Endothelial cell of umbilical vein (primary cell): ENCODE results near the gene LIPT1. TPM values are rescaled to one million over a fixed set of nuclear protein-coding genes. Genes with fewer than 3 reads are reported as not detected.

Experiments used
- BruUV-seq: library from RNA; stranded (reverse); fragments of 400-500 nt; replicated peaks from 2 replicates; lab custom pipeline; 2021; lab: Mats Ljungman, UMichigan
- CTCF ChIA-PET: fragments of 300-600, 350-600 bp; sonication (Branson Sonifier 250); formaldehyde crosslinking; loops from one replicate; lab custom pipeline; 2021; ENCODE audit warnings: antibody characterized with exemption, inconsistent platforms; lab: Charles Lee
- POLR2A ChIA-PET: fragments of 300-600, 350-600 bp; sonication (Branson Sonifier 250); formaldehyde crosslinking; loops from one replicate; lab custom pipeline; 2021; ENCODE audit warnings: antibody characterized with exemption, inconsistent platforms; lab: Charles Lee
- DNase-seq: peaks from one replicate; pipeline ENCODE4 v3.0.0-alpha.2; 2011; ENCODE audit warnings: low read depth, low spot score
- FAIRE-seq: peaks from 2 replicates; lab custom pipeline; 2011; peaks lifted over from hg19 to GRCh38; lab: Jason Lieb, UNC
- H2AFZ ChIP-seq: 2 replicates; pipeline ENCODE4 v1.6.0; 2012; ENCODE audit warnings: low read depth, low read length, control low read depth, inconsistent platforms
- H3K27ac ChIP-seq: 2 replicates; pipeline ENCODE4 v1.5.1; 2011; ENCODE audit warnings: low read depth, mild to moderate bottlenecking, control low read depth, low read length, moderate library complexity; ENCODE audit not compliant: insufficient read depth
- H3K27me3 ChIP-seq, 2 experiments: 2 replicates each; pipeline versions ENCODE4 v1.6.0 to v1.6.1; 2011; ENCODE audit warnings: low read length in 2 of 2, mixed read lengths in 1 of 2; ENCODE audit not compliant: control insufficient read depth in 2 of 2, insufficient read depth in 2 of 2
- H3K36me3 ChIP-seq, 2 experiments: 2 replicates in 1 of 2; 3 replicates in 1 of 2; pipeline ENCODE4 v1.5.1; 2011; ENCODE audit warnings: low read length in 2 of 2, mild to moderate bottlenecking in 1 of 2, moderate library complexity in 1 of 2; ENCODE audit not compliant: control insufficient read depth in 2 of 2, insufficient read depth in 2 of 2; ENCODE audit errors: extremely low read depth in 1 of 2
- H3K4me1 ChIP-seq: 3 replicates; pipeline ENCODE4 v1.5.1; 2011; ENCODE audit warnings: mild to moderate bottlenecking, low read length; ENCODE audit not compliant: control insufficient read depth, insufficient read depth; ENCODE audit errors: extremely low read depth
- H3K4me2 ChIP-seq: 2 replicates; pipeline ENCODE4 v1.6.1; 2011; ENCODE audit warnings: low read length, control low read depth, mixed read lengths; ENCODE audit not compliant: insufficient read depth
- H3K4me3 ChIP-seq, 3 experiments: fragments of 200-600 bp in 1 of 3; sonication (generic), shearing (Covaris generic) in 1 of 3; replicated peaks in 1 of 3; 2 replicates each; pipeline ENCODE4 v1.5.1; 2011 to 2016; ENCODE audit warnings: control low read depth in 3 of 3, low read length in 3 of 3, mild to moderate bottlenecking in 2 of 3, inconsistent platforms in 1 of 3, low read depth in 1 of 3, moderate library complexity in 1 of 3; ENCODE audit not compliant: insufficient read depth in 1 of 3
- H3K79me2 ChIP-seq: 2 replicates; pipeline ENCODE4 v1.6.0; 2012; ENCODE audit warnings: low read length, inconsistent platforms; ENCODE audit not compliant: control insufficient read depth, insufficient read depth
- H3K9ac ChIP-seq: replicated peaks from 2 replicates; pipeline ENCODE3; 2011; ENCODE audit warnings: low read length, control low read depth; ENCODE audit not compliant: insufficient read depth; ENCODE audit errors: extremely low read depth
- H3K9me1 ChIP-seq: replicated peaks from 3 replicates; pipeline ENCODE4 v1.6.0; 2011; ENCODE audit warnings: mild to moderate bottlenecking, low read length; ENCODE audit not compliant: control insufficient read depth, insufficient read depth; ENCODE audit errors: extremely low read depth
- H3K9me3 ChIP-seq: replicated peaks from 2 replicates; pipeline ENCODE4 v1.5.1; 2012; ENCODE audit warnings: low read length, inconsistent platforms; ENCODE audit not compliant: control insufficient read depth, insufficient read depth
- H4K20me1 ChIP-seq: replicated peaks from 2 replicates; pipeline ENCODE3; 2011; ENCODE audit warnings: mild to moderate bottlenecking, low read length; ENCODE audit not compliant: control insufficient read depth, insufficient read depth; ENCODE audit errors: extremely low read depth
- EZH2 ChIP-seq: IDR thresholded peaks from 2 replicates; pipeline ENCODE4 v1.6.1; 2012; ENCODE audit warnings: borderline replicate concordance, low read depth, mild to moderate bottlenecking, moderate library complexity, low read length, inconsistent platforms; ENCODE audit not compliant: severe bottlenecking
- FOS ChIP-seq: IDR thresholded peaks from 2 replicates; pipeline ENCODE4 v1.6.1; 2011; ENCODE audit warnings: mild to moderate bottlenecking, low read length, moderate library complexity, borderline replicate concordance; ENCODE audit not compliant: insufficient read depth
- GATA2 ChIP-seq: IDR thresholded peaks from 2 replicates; pipeline ENCODE4 v1.7.0; 2011; ENCODE audit warnings: low read depth, mild to moderate bottlenecking, moderate library complexity, mixed read lengths, low read length; ENCODE audit not compliant: insufficient read length, insufficient read depth
- JUN ChIP-seq: IDR thresholded peaks from 2 replicates; pipeline ENCODE4 v1.6.1; 2011; ENCODE audit warnings: borderline replicate concordance, low read depth; ENCODE audit not compliant: insufficient read length, insufficient read depth
- MAX ChIP-seq: IDR thresholded peaks from 2 replicates; pipeline ENCODE4 v1.6.1; 2011; ENCODE audit not compliant: insufficient read depth, insufficient read length
- MYC ChIP-seq: IDR thresholded peaks from one replicate; pipeline ENCODE4 v1.6.1; 2011; ENCODE audit warnings: mild to moderate bottlenecking, low read depth, low read length
- POLR2A ChIP-seq: IDR thresholded peaks from 2 replicates; pipeline ENCODE4 v1.6.1; 2012; ENCODE audit warnings: low read depth, mild to moderate bottlenecking, control low read depth, low read length
- POLR2AphosphoS5 ChIP-seq: IDR thresholded peaks from 2 replicates; pipeline ENCODE4 v1.6.1; 2012; ENCODE audit warnings: low read depth, mild to moderate bottlenecking, control low read depth, low read length, moderate library complexity; ENCODE audit not compliant: insufficient read depth
- dilution Hi-C: fragments of 300-500 bp; cut with MboI; formaldehyde crosslinking; loops from one replicate; pipeline ENCODE4 v1.15.0; 2019; ENCODE audit warnings: low sequenced_read_pairs; ENCODE audit not compliant: extremely low pct_ligation_motif_present
- intact Hi-C: fragments of 100-400 bp; cut with micrococcal nuclease; formaldehyde crosslinking; loops from one replicate; pipeline ENCODE4 v1.10.0; 2022
- polyA plus RNA-seq, 4 experiments: library from polyadenylated mRNA; depleted of rRNA in 3 of 4; stranded (reverse) in 3 of 4; unstranded in 1 of 4; fragments of >200 nt; gene quantifications; 2 replicates each; pipeline versions ENCODE4 v1.2.1 to v1.2.3, GENCODE V29; 2011 to 2012; ENCODE audit warnings: missing spikeins in 1 of 4
- total RNA-seq: library from RNA; stranded (reverse); gene quantifications from 2 replicates; pipeline ENCODE4 v1.2.3, GENCODE V29; 2021
- TF ChIP-seq, protein P1 (sequence below), 2 donors: IDR thresholded peaks; 1 replicate in 1 of 2; 2 replicates in 1 of 2; pipeline ENCODE4 v1.5.1; 2011; ENCODE audit warnings: low read length in 2 of 2, mild to moderate bottlenecking in 2 of 2, moderate library complexity in 2 of 2, control low read depth in 1 of 2, inconsistent platforms in 1 of 2, low read depth in 1 of 2; ENCODE audit not compliant: insufficient read depth in 1 of 2; ENCODE audit errors: extremely low read depth in 1 of 2

The LIPT1 gene
- total and polyA plus RNA-seq, 2 donors (not counting 3 experiments of a cell fraction or from before 2014, with no cell fraction given): 3.3 to 4.8 TPM

DNA sequence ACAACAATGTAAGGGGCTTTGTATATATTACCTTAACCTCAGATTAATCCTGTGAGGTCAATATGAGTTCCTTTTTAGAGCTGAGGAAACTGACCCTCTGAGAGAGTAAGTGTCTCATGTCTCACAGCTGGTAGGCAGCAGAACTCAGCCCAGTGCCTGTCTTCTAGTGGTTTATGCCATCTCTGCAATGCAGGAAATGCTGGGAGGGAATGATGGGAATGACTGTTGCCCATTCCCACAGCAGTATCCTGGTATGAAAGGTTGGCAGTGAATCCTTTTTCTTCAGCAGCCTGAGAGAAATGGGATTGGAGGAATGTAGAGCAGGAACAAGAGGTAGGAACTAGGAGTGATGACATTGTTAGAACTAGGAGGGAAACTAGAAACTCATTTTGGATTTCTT, 32.2 kb downstream of the LIPT1 start:
- Histone ChIP-seq H3K4me1 (peaks cover under 1% of the 10 kb centered on the region), H3K36me3 (peaks cover 2% of the 10 kb centered on the region in 2 experiments), H3K27me3 (no peaks in the 10 kb centered on the region), H3K9me3 (no peaks in the 10 kb centered on the region), H3K9me1 (no peaks in the 10 kb centered on the region), H3K27ac (no peak overlapping the region), H2AFZ (no peak overlapping the region), H3K4me3 (no peak overlapping the region), H3K79me2 (peaks cover 42% of the 10 kb centered on the region), H3K9ac (no peak overlapping the region), H4K20me1 (no peaks in the 10 kb centered on the region), H3K4me2 (no peak overlapping the region)
- intact Hi-C loops: no loop called here
- BruUV-seq: no TSS peak
- dilution Hi-C loops: no loop called here
- ChIA-PET POLR2A (interaction anchor here (0.7 kb wide), 1 partner anchor 149 kb away, joined by 3 read pairs; the partner anchor contains the start of gene TXNDC9), CTCF (interaction anchor here (1.0 kb wide), 1 partner anchor 10 kb away, joined by 3 read pairs; no protein-coding TSS in a partner anchor)
- FAIRE-seq: no peak
- no peak for TF ChIP-seq POLR2AphosphoS5
- TF ChIP-seq, protein P1, sequence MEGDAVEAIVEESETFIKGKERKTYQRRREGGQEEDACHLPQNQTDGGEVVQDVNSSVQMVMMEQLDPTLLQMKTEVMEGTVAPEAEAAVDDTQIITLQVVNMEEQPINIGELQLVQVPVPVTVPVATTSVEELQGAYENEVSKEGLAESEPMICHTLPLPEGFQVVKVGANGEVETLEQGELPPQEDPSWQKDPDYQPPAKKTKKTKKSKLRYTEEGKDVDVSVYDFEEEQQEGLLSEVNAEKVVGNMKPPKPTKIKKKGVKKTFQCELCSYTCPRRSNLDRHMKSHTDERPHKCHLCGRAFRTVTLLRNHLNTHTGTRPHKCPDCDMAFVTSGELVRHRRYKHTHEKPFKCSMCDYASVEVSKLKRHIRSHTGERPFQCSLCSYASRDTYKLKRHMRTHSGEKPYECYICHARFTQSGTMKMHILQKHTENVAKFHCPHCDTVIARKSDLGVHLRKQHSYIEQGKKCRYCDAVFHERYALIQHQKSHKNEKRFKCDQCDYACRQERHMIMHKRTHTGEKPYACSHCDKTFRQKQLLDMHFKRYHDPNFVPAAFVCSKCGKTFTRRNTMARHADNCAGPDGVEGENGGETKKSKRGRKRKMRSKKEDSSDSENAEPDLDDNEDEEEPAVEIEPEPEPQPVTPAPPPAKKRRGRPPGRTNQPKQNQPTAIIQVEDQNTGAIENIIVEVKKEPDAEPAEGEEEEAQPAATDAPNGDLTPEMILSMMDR (IDR thresholded peaks at IDR 0.05; ENCODE audit: extremely low read depth in 1 of 2, insufficient read depth in 1 of 2, low read depth in 1 of 2, low read length in 2 of 2): no peak
- TF ChIP-seq MAX: no peak
- TF ChIP-seq GATA2: no peak
- TF ChIP-seq EZH2: no peak
- no peak for TF ChIP-seq POLR2A
- TF ChIP-seq JUN: no peak
- no peak for TF ChIP-seq MYC
- TF ChIP-seq FOS: no peak
- no peak for DNase-seq
